Measurements from ENCODE around the gene SLF2. TPM values are rescaled to one million over a fixed set of nuclear protein-coding genes. Genes with fewer than 3 reads are reported as not detected.

The SLF2 gene
- total RNA-seq, 1 donor from 2014 or later = 12.1 TPM

DNA sequence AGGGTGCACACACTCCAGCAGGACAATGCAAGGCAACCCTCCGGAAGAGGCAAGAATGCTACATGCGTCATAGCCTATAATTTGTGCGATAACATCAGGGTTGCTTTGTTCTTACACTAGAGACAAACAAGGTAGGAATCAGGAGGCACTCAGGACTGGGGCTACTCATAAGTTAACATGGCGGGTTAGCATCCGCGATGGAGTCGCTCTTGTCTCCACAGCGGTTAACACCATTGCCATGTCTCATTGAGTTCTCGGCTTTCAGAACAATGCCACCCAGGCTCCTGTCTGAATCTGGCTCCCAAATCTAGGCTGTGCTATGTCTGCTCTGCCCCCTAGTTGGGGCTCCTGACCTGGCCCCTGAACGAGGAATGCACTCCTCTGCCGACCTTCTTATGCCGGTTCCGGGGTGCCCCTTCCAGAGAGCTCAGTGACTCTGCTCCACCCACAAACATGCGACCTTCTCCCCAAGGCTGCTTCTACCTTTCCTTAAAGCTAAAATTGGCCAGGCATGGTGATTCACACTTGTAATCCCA, 24.9 kb upstream of the SLF2 start:
- H3K27me3 ChIP-seq (ENCODE audit: control insufficient read depth, insufficient read depth, low read length) = no peaks in the 10 kb centered on the region
- DNase-seq (ENCODE audit: low read depth) = no peak
- TF ChIP-seq, protein P1, sequence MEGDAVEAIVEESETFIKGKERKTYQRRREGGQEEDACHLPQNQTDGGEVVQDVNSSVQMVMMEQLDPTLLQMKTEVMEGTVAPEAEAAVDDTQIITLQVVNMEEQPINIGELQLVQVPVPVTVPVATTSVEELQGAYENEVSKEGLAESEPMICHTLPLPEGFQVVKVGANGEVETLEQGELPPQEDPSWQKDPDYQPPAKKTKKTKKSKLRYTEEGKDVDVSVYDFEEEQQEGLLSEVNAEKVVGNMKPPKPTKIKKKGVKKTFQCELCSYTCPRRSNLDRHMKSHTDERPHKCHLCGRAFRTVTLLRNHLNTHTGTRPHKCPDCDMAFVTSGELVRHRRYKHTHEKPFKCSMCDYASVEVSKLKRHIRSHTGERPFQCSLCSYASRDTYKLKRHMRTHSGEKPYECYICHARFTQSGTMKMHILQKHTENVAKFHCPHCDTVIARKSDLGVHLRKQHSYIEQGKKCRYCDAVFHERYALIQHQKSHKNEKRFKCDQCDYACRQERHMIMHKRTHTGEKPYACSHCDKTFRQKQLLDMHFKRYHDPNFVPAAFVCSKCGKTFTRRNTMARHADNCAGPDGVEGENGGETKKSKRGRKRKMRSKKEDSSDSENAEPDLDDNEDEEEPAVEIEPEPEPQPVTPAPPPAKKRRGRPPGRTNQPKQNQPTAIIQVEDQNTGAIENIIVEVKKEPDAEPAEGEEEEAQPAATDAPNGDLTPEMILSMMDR (IDR thresholded peaks at IDR 0.05; ENCODE audit: insufficient read depth, low read length, severe bottlenecking) = no peak

GRCh38 chr10:100888957-100889356, 23.8 kb upstream of the SLF2 start:
- Histone ChIP-seq H3K27me3 (ENCODE audit: control insufficient read depth, insufficient read depth, low read length) (no peaks in the 10 kb centered on the region), H3K4me3 (ENCODE audit: low read depth, low read length) (no peak overlapping the region), H3K36me3 (ENCODE audit: control insufficient read depth, insufficient read depth, low read length) (no peaks in the 10 kb centered on the region)
- TF ChIP-seq, protein P1 (IDR thresholded peaks at IDR 0.05; ENCODE audit: insufficient read depth, low read length, severe bottlenecking) = peak; percentile 19
- DNase-seq (ENCODE audit: low read depth) (no peak), FAIRE-seq (no peak)

More for the DNA sequence above, 24.9 kb upstream of the SLF2 start:
- Histone ChIP-seq H3K36me3 (ENCODE audit: control insufficient read depth, insufficient read depth, low read length) (no peaks in the 10 kb centered on the region), H3K4me3 (ENCODE audit: low read depth, low read length) (no peak overlapping the region)
- peak; percentile 40 for FAIRE-seq

DNA sequence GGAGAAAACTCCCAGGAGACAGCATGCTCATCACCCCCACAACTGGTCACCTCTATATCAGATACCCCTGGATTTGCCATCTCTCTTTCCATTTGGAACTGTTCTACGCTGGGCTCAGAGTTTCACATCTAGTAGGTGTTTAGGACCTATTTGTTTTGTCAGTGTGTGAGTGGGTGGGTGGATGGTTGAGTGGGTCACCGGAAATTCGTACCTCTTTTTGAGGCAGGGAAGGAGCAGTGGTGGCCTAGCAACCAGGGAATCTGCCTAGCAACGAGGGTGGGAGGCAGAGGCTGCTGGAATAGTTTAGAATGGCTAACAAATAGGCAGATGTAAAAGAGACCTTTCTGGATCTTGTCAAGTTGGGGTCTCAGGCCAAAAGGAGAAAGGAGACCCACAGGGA, 23.2 kb upstream of the SLF2 start:
- TF ChIP-seq, protein P1 (IDR thresholded peaks at IDR 0.05; ENCODE audit: insufficient read depth, low read length, severe bottlenecking) = no peak
- DNase-seq (ENCODE audit: low read depth) = no peak
- FAIRE-seq = no peak
- Histone ChIP-seq H3K36me3 (ENCODE audit: control insufficient read depth, insufficient read depth, low read length) (no peaks in the 10 kb centered on the region), H3K4me3 (ENCODE audit: low read depth, low read length) (no peak overlapping the region), H3K27me3 (ENCODE audit: control insufficient read depth, insufficient read depth, low read length) (no peaks in the 10 kb centered on the region)

GRCh38 chr10:100890141-100890672, 22.6 kb upstream of the SLF2 start:
- FAIRE-seq (no peak), DNase-seq (ENCODE audit: low read depth) (no peak)
- Histone ChIP-seq H3K4me3 (ENCODE audit: low read depth, low read length) (no peak overlapping the region), H3K36me3 (ENCODE audit: control insufficient read depth, insufficient read depth, low read length) (no peaks in the 10 kb centered on the region), H3K27me3 (ENCODE audit: control insufficient read depth, insufficient read depth, low read length) (no peaks in the 10 kb centered on the region)
- TF ChIP-seq, protein P1 (IDR thresholded peaks at IDR 0.05; ENCODE audit: insufficient read depth, low read length, severe bottlenecking) = no peak

- TF ChIP-seq, protein P1 (IDR thresholded peaks at IDR 0.05; ENCODE audit: insufficient read depth, low read length, severe bottlenecking) = no peak
- Histone ChIP-seq H3K4me3 (ENCODE audit: low read depth, low read length) (no peak overlapping the region), H3K36me3 (ENCODE audit: control insufficient read depth, insufficient read depth, low read length) (no peaks in the 10 kb centered on the region), H3K27me3 (ENCODE audit: control insufficient read depth, insufficient read depth, low read length) (no peaks in the 10 kb centered on the region)
- FAIRE-seq (no peak), DNase-seq (ENCODE audit: low read depth) (peak; percentile 88)
These were observed 22.0 kb upstream of the SLF2 start for GRCh38 chr10:100890673-100891317.
